Activated B cell treated with CpG ODN at 0.5 μM for 24 hours (primary cell): ENCODE measurements around the gene DSCAML1. TPM values are rescaled to one million over a fixed set of nuclear protein-coding genes. Genes with fewer than 3 reads are reported as not detected.

Experiments
- ATAC-seq: fragments of 200-7000 bp; cut with Tn5 transposase; one replicate; pipeline ENCODE4 v1.10.0; 2021; ENCODE audit warnings: low read depth, mild to moderate bottlenecking, moderate library complexity
- CTCF ChIA-PET: fragments of 350-600 bp; sonication (Branson Sonifier 250); formaldehyde crosslinking; loops from one replicate; lab custom pipeline; 2021; ENCODE audit warnings: antibody characterized with exemption; lab: Charles Lee
- POLR2A ChIA-PET: fragments of 350-600 bp; sonication (Branson Sonifier 250); formaldehyde crosslinking; loops from one replicate; lab custom pipeline; 2021; ENCODE audit warnings: antibody characterized with exemption; lab: Charles Lee
- DNase-seq: peaks from one replicate; pipeline ENCODE4 v3.0.0; 2022
- H3K27ac Mint-ChIP-seq: one replicate; pipeline ENCODE4 v1.8.0; 2020; ENCODE audit warnings: mixed read lengths
- H3K27me3 Mint-ChIP-seq: one replicate; pipeline ENCODE4 v1.8.0; 2021; ENCODE audit warnings: mixed read lengths
- H3K36me3 Mint-ChIP-seq: one replicate; pipeline ENCODE4 v1.8.0; 2021; ENCODE audit warnings: low read depth, mixed read lengths
- H3K4me1 Mint-ChIP-seq: one replicate; pipeline ENCODE4 v1.8.0; 2021; ENCODE audit warnings: mixed read lengths
- H3K4me3 Mint-ChIP-seq: one replicate; pipeline ENCODE4 v1.8.0; 2020; ENCODE audit warnings: mild to moderate bottlenecking, mixed read lengths
- H3K9me3 Mint-ChIP-seq: one replicate; pipeline ENCODE4 v1.8.0; 2020; ENCODE audit warnings: mixed read lengths
- intact Hi-C: fragments of 100-400 bp; cut with micrococcal nuclease; formaldehyde crosslinking; loops from one replicate; pipeline ENCODE4 v1.15.1; 2024
- total RNA-seq: library from RNA; stranded (reverse); gene quantifications from 2 replicates; pipeline ENCODE4 v1.2.3, GENCODE V29; 2022
- TF ChIP-seq, protein P1 (sequence below): fragments of 200-600 bp; IDR thresholded peaks from one replicate; pipeline ENCODE4 v1.8.0; 2022; ENCODE audit warnings: antibody characterized with exemption, mild to moderate bottlenecking

DSCAML1 gene
- total RNA-seq, 1 donor from 2014 or later = 3.6 TPM

DNA sequence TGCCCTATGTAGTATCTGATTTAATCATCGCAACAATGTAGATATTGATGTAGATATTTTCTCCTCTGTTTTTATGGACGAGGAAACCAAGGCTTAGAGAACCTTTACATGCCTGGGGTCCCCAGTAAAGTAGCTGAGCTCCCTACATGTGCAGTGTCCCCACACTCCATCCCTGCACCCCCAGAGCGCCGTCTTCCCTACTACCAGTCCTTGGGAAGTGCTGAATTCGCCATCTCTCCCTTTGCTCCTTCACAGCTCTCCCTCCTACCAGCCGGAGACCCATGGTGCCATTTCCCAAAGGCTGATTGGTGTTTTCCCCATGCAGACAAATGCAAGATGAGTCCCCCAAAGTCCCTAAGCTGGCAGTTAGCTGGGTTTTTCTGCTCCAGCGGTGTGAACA lies 383.4 kb downstream of the DSCAML1 start:
- H3K4me1 Mint-ChIP-seq = no peaks in the 10 kb centered on the region
- no peaks in the 10 kb centered on the region for H3K27me3 Mint-ChIP-seq
- no peaks in the 10 kb centered on the region for H3K9me3 Mint-ChIP-seq
- ATAC-seq = no peak
- no peak overlapping the region for H3K4me3 Mint-ChIP-seq
- H3K36me3 Mint-ChIP-seq = peaks cover 29% of the 10 kb centered on the region
- H3K27ac Mint-ChIP-seq = no peak overlapping the region
- DNase-seq = no peak
- intact Hi-C loops = no loop called here
- TF ChIP-seq, protein P1, sequence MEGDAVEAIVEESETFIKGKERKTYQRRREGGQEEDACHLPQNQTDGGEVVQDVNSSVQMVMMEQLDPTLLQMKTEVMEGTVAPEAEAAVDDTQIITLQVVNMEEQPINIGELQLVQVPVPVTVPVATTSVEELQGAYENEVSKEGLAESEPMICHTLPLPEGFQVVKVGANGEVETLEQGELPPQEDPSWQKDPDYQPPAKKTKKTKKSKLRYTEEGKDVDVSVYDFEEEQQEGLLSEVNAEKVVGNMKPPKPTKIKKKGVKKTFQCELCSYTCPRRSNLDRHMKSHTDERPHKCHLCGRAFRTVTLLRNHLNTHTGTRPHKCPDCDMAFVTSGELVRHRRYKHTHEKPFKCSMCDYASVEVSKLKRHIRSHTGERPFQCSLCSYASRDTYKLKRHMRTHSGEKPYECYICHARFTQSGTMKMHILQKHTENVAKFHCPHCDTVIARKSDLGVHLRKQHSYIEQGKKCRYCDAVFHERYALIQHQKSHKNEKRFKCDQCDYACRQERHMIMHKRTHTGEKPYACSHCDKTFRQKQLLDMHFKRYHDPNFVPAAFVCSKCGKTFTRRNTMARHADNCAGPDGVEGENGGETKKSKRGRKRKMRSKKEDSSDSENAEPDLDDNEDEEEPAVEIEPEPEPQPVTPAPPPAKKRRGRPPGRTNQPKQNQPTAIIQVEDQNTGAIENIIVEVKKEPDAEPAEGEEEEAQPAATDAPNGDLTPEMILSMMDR = no peak
- CTCF ChIA-PET = no interaction called here
- POLR2A ChIA-PET = interaction anchor here (1.6 kb wide), 1 partner anchor 86 kb away, joined by 4 read pairs; the partner anchor contains the start of gene CEP164

DNA sequence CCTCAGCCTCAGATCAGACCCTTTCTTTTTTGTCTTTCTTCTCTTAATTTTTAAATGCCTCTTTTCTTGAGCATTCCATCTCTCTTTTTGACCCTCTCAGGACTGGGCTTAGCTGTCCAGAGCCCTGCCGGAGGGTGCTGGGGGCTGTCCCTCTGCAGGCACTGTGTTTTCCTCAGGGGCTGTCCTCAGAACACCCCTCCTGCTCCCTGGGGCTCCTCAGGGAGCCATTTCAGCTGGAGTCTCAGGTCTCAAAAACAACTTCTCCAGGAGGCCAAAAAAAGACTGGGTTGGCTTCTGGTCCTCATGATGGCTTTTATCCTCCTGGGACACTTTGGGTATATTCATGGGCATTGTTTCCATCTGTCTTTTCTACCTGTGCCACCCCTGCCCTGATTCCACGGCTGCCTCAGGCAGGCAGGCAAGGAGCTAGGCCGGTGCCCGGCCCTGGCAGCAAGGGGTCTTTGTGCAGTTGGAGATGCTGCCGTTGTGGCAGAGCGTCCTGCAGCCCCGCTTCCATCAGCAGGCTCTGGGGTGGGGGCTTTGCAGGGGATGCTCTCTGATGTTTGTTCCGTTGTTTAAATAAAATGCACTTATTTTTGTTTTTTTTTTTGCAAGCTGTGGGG lies 384.3 kb downstream of the DSCAML1 start:
- Mint-ChIP-seq H3K27ac (no peak overlapping the region), H3K9me3 (no peaks in the 10 kb centered on the region), H3K36me3 (peaks cover 38% of the 10 kb centered on the region), H3K27me3 (no peaks in the 10 kb centered on the region), H3K4me1 (no peaks in the 10 kb centered on the region), H3K4me3 (no peak overlapping the region)
- TF ChIP-seq, protein P1 = no peak
- ATAC-seq = no peak
- ChIA-PET POLR2A (interaction anchor here (1.6 kb wide), 1 partner anchor 85 kb away, joined by 4 read pairs; the partner anchor contains the start of gene CEP164), CTCF (no interaction called here)
- intact Hi-C loops = no loop called here
- DNase-seq = no peak

DNA sequence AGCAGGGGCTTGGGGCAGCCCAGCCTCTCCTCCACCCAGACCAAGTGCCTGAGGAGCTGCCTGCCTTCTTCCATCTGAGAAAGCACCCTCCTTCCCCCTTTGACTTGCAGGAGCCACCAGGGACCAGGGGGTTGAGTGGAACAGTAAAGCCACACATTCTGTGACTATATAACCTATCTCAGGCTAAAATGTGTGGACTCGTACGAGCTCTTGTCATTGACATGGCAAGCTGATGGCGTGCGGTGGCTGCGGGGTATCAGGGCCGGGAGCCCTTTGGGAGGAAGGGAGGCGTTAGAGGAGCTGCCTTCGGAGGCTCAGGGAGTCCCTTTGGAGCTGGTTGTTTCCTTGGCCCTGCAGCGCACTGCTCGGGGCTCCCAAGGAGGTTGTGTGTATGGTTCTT lies 384.8 kb downstream of the DSCAML1 start:
- TF ChIP-seq, protein P1 = no peak
- H3K36me3 Mint-ChIP-seq = peaks cover 40% of the 10 kb centered on the region
- H3K4me3 Mint-ChIP-seq = no peak overlapping the region
- ATAC-seq (no peak), DNase-seq (no peak)
- no peak overlapping the region for H3K27ac Mint-ChIP-seq
- no peaks in the 10 kb centered on the region for H3K9me3 Mint-ChIP-seq
- H3K27me3 Mint-ChIP-seq = no peaks in the 10 kb centered on the region
- intact Hi-C loops = no loop called here
- POLR2A ChIA-PET = no interaction called here
- no peaks in the 10 kb centered on the region for H3K4me1 Mint-ChIP-seq
- CTCF ChIA-PET = no interaction called here

DNA sequence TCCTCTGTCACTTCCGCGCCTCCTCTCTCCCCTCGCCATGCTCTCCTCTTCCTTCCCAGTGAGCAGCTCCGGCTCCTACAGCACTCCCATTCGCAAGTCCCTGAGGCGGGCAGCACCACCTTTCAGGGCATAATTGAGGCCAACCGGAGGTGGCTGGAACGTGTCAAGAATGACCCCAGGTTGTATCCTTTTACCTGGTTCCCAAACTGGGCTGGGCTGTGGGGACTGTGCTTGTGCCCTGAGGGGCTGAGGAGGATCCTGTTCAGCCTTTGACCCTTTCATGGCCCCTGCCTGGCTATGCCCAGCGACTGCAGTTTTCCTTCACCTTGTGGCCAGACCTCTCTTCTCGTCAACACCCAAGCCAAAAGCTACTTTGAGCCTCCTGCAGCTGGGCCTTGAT lies 385.3 kb downstream of the DSCAML1 start:
- ChIA-PET CTCF (no interaction called here), POLR2A (no interaction called here)
- Mint-ChIP-seq H3K9me3 (no peaks in the 10 kb centered on the region), H3K27ac (no peak overlapping the region), H3K4me1 (no peaks in the 10 kb centered on the region), H3K4me3 (no peak overlapping the region), H3K36me3 (peaks cover 40% of the 10 kb centered on the region), H3K27me3 (no peaks in the 10 kb centered on the region)
- intact Hi-C loops = no loop called here
- ATAC-seq (no peak), DNase-seq (no peak)
- TF ChIP-seq, protein P1 = no peak

DNA sequence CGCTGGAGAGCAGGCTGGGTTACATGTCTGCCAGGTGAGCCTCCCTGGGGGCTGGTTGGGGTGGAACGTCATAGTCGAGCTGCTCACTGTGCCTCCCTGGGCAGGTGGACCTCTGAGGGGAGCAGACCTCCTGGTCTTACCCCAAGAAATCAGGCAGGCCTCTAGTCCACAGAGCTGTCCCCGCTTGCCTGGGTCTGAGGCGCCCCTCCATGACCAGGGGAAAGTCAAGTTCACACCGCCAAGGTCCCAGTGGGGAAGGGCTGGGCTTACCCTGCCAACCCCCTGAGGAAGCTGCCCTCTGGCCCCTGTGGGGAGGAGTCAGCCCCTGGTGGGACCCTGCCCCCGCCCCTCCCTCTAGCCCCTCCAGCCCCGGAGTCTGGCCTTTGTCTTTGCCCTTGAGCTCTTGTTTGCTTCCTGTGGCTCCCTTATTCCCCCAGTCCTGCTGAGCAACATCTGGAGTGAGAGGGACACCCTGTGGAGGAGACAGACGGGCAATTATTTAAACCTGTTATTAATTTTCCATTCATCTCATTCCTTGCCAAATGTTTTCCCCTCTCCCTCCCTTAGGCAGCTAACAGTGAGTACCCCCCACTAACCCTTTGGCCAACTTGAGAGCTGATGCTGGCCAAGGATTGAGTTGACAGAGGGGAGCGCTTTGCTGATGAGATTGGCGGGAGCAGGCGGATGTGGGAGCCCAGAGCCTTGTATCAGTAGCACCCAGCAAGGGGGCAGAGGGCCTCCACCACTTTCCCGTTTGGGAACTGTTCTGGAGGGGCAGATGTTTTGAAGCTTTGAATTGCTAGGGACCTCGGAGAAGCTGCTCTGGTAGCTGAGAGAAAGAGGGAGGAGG lies 385.9 kb downstream of the DSCAML1 start:
- peaks cover 1% of the 10 kb centered on the region for H3K9me3 Mint-ChIP-seq
- TF ChIP-seq, protein P1 = no peak
- ChIA-PET CTCF (no interaction called here), POLR2A (no interaction called here)
- no peaks in the 10 kb centered on the region for H3K27me3 Mint-ChIP-seq
- intact Hi-C loops = no loop called here
- ATAC-seq = no peak
- no peaks in the 10 kb centered on the region for H3K4me1 Mint-ChIP-seq
- no peak overlapping the region for H3K27ac Mint-ChIP-seq
- no peak for DNase-seq
- peaks cover 44% of the 10 kb centered on the region for H3K36me3 Mint-ChIP-seq
- no peak overlapping the region for H3K4me3 Mint-ChIP-seq
